ENCODE measurements around the gene GLCCI1.

GLCCI1 gene

GRCh38 chr7:7944619-7945282 is 23.8 kb upstream of the GLCCI1 start:
- TF ChIP-seq GATA2 (IDR thresholded peaks at IDR 0.05; ENCODE audit: low read depth, low read length) (no peak), GATA3 (IDR thresholded peaks at IDR 0.05; ENCODE audit: low read depth, low read length) (no peak)

GRCh38 chr7:7946486-7946885 is 22.1 kb upstream of the GLCCI1 start:
- TF ChIP-seq GATA2 (IDR thresholded peaks at IDR 0.05; ENCODE audit: low read depth, low read length) (no peak), GATA3 (IDR thresholded peaks at IDR 0.05; ENCODE audit: low read depth, low read length) (no peak)

GRCh38 chr7:7948232-7948631 is 20.4 kb upstream of the GLCCI1 start:
- no peak for TF ChIP-seq GATA3 (IDR thresholded peaks at IDR 0.05; ENCODE audit: low read depth, low read length)

GRCh38 chr7:7953806-7954205 is 14.8 kb upstream of the GLCCI1 start:
- no peak for TF ChIP-seq GATA2 (IDR thresholded peaks at IDR 0.05; ENCODE audit: low read depth, low read length)
- TF ChIP-seq GATA3 (IDR thresholded peaks at IDR 0.05; ENCODE audit: low read depth, low read length): no peak

GRCh38 chr7:7956531-7957128 is 12.0 kb upstream of the GLCCI1 start:
- no peak for TF ChIP-seq GATA3 (IDR thresholded peaks at IDR 0.05; ENCODE audit: low read depth, low read length)
- no peak for TF ChIP-seq GATA2 (IDR thresholded peaks at IDR 0.05; ENCODE audit: low read depth, low read length)

GRCh38 chr7:7957513-7957912 is 11.1 kb upstream of the GLCCI1 start:
- TF ChIP-seq GATA3 (IDR thresholded peaks at IDR 0.05; ENCODE audit: low read depth, low read length): no peak
- no peak for TF ChIP-seq GATA2 (IDR thresholded peaks at IDR 0.05; ENCODE audit: low read depth, low read length)

GRCh38 chr7:7959979-7960670 is 8.5 kb upstream of the GLCCI1 start:
- TF ChIP-seq GATA2 (IDR thresholded peaks at IDR 0.05; ENCODE audit: low read depth, low read length): no peak
- no peak for TF ChIP-seq GATA3 (IDR thresholded peaks at IDR 0.05; ENCODE audit: low read depth, low read length)

GRCh38 chr7:7962851-7963250 is 5.7 kb upstream of the GLCCI1 start:
- no peak for TF ChIP-seq GATA3 (IDR thresholded peaks at IDR 0.05; ENCODE audit: low read depth, low read length)
- no peak for TF ChIP-seq GATA2 (IDR thresholded peaks at IDR 0.05; ENCODE audit: low read depth, low read length)

GRCh38 chr7:7964250-7964649 is 4.3 kb upstream of the GLCCI1 start:
- TF ChIP-seq GATA3 (IDR thresholded peaks at IDR 0.05; ENCODE audit: low read depth, low read length) (no peak), GATA2 (IDR thresholded peaks at IDR 0.05; ENCODE audit: low read depth, low read length) (no peak)

GRCh38 chr7:7964691-7965090 is 3.9 kb upstream of the GLCCI1 start:
- TF ChIP-seq GATA2 (IDR thresholded peaks at IDR 0.05; ENCODE audit: low read depth, low read length) (no peak), GATA3 (IDR thresholded peaks at IDR 0.05; ENCODE audit: low read depth, low read length) (no peak)

- peak; percentile 83 for TF ChIP-seq GATA2 (IDR thresholded peaks at IDR 0.05; ENCODE audit: low read depth, low read length)
- TF ChIP-seq GATA3 (IDR thresholded peaks at IDR 0.05; ENCODE audit: low read depth, low read length): peak; percentile 78
These were observed 3.3 kb upstream of the GLCCI1 start for GRCh38 chr7:7965301-7965700.

GRCh38 chr7:7966141-7966734 is 2.4 kb upstream of the GLCCI1 start:
- TF ChIP-seq GATA3 (IDR thresholded peaks at IDR 0.05; ENCODE audit: low read depth, low read length): no peak
- TF ChIP-seq GATA2 (IDR thresholded peaks at IDR 0.05; ENCODE audit: low read depth, low read length): no peak

- no peak for TF ChIP-seq GATA3 (IDR thresholded peaks at IDR 0.05; ENCODE audit: low read depth, low read length)
- TF ChIP-seq GATA2 (IDR thresholded peaks at IDR 0.05; ENCODE audit: low read depth, low read length): no peak
These were observed 581 bp upstream of the GLCCI1 start for GRCh38 chr7:7967886-7968543.

All from SH-SY5Y (cell line).